SJCRH30 (cell line): Measurements from ENCODE around the gene EIF2S1. TPM values are rescaled to one million over a fixed set of nuclear protein-coding genes. Genes with fewer than 3 reads are reported as not detected.
"Not testable (repeated sequence)": the region's sequence is repeated elsewhere in the genome, so short reads cannot be mapped to it uniquely, and the experiment has no call there.

Source experiments
- DNase-seq, 2 experiments: peaks; one replicate each; pipeline ENCODE4 v3.0.0-alpha.2; 2015 to 2020
- H3K27ac ChIP-seq: fragments of 250-450 bp; sonication (Bioruptor Pico); 2 replicates; pipeline ENCODE4 v1.5.1; 2020; ENCODE audit warnings: mild to moderate bottlenecking, moderate library complexity
- H3K27me3 ChIP-seq: fragments of 250-450 bp; sonication (Bioruptor Pico); 2 replicates; pipeline ENCODE4 v1.5.1; 2020; ENCODE audit warnings: mild to moderate bottlenecking, moderate library complexity
- H3K36me3 ChIP-seq: fragments of 250-450 bp; sonication (Bioruptor Pico); 2 replicates; pipeline ENCODE4 v1.5.1; 2020; ENCODE audit warnings: mild to moderate bottlenecking, moderate library complexity
- H3K4me1 ChIP-seq: fragments of 250-450 bp; sonication (Bioruptor Pico); 2 replicates; pipeline ENCODE4 v1.5.1; 2020; ENCODE audit warnings: mild to moderate bottlenecking, moderate library complexity
- H3K4me3 ChIP-seq: fragments of 250-450 bp; sonication (Bioruptor Pico); 2 replicates; pipeline ENCODE4 v1.5.1; 2020; ENCODE audit warnings: mild to moderate bottlenecking, moderate library complexity
- H3K9me3 ChIP-seq: fragments of 250-450 bp; sonication (Bioruptor Pico); replicated peaks from 2 replicates; pipeline ENCODE4 v1.5.1; 2020; ENCODE audit warnings: mild to moderate bottlenecking, moderate library complexity
- total RNA-seq: library from RNA; depleted of rRNA; stranded (reverse); fragments of >200 nt; shearing (Covaris generic); gene quantifications from 2 replicates; pipeline ENCODE4 v1.2.3, GENCODE V29; 2014

Gene EIF2S1
- total RNA-seq, 1 experiment from 2014 or later = 236 TPM

- H3K9me3 ChIP-seq = no peaks in the 10 kb centered on the region
- H3K27ac ChIP-seq = no peak overlapping the region
- no peaks in the 10 kb centered on the region for H3K27me3 ChIP-seq
- DNase-seq = no peak
- no peaks in the 10 kb centered on the region; the same call in 1 of the 2 replicates for H3K4me1 ChIP-seq
- H3K36me3 ChIP-seq = peaks cover 5% of the 10 kb centered on the region
- H3K4me3 ChIP-seq = no peak overlapping the region
These were observed 31.1 kb downstream of the EIF2S1 start for GRCh38 chr14:67391268-67391667.

- Histone ChIP-seq H3K36me3 (no peaks in the 10 kb centered on the region), H3K27me3 (no peaks in the 10 kb centered on the region), H3K27ac (no peak overlapping the region), H3K4me3 (no peak overlapping the region), H3K9me3 (no peaks in the 10 kb centered on the region), H3K4me1 (peaks cover 3% of the 10 kb centered on the region; the same call in 1 of the 2 replicates)
- DNase-seq = no peak
These were observed 32.0 kb downstream of the EIF2S1 start for GRCh38 chr14:67392123-67392522.

- H3K27me3 ChIP-seq = no peaks in the 10 kb centered on the region
- H3K4me1 ChIP-seq = peaks cover 3% of the 10 kb centered on the region; the same call in 1 of the 2 replicates
- no peak overlapping the region for H3K27ac ChIP-seq
- DNase-seq = no peak
- no peak overlapping the region for H3K4me3 ChIP-seq
- H3K36me3 ChIP-seq = no peaks in the 10 kb centered on the region
- H3K9me3 ChIP-seq = no peaks in the 10 kb centered on the region
These were observed 32.7 kb downstream of the EIF2S1 start for GRCh38 chr14:67392800-67393199.

- DNase-seq = no peak
- Histone ChIP-seq H3K9me3 (no peaks in the 10 kb centered on the region), H3K4me1 (peaks cover 3% of the 10 kb centered on the region; the same call in 1 of the 2 replicates), H3K27ac (no peak overlapping the region), H3K27me3 (no peaks in the 10 kb centered on the region), H3K36me3 (no peaks in the 10 kb centered on the region), H3K4me3 (no peak overlapping the region)
These were observed 33.6 kb downstream of the EIF2S1 start for GRCh38 chr14:67393689-67394088.

GRCh38 chr14:67395086-67395875, 35.2 kb downstream of the EIF2S1 start:
- Histone ChIP-seq H3K36me3 (no peaks in the 10 kb centered on the region), H3K4me3 (no peak overlapping the region), H3K27ac (no peak overlapping the region), H3K4me1 (peaks cover 3% of the 10 kb centered on the region; the same call in 1 of the 2 replicates), H3K27me3 (no peaks in the 10 kb centered on the region), H3K9me3 (no peaks in the 10 kb centered on the region)
- DNase-seq = peak; percentile 24 to 35

GRCh38 chr14:67395876-67396189, 35.7 kb downstream of the EIF2S1 start:
- Histone ChIP-seq H3K27ac (no peak overlapping the region), H3K36me3 (no peaks in the 10 kb centered on the region), H3K9me3 (no peaks in the 10 kb centered on the region), H3K4me1 (peaks cover 3% of the 10 kb centered on the region; the same call in 1 of the 2 replicates), H3K4me3 (no peak overlapping the region), H3K27me3 (no peaks in the 10 kb centered on the region)
- DNase-seq = no peak

GRCh38 chr14:67396381-67396970, 36.3 kb downstream of the EIF2S1 start:
- peaks cover 3% of the 10 kb centered on the region; the same call in 1 of the 2 replicates for H3K4me1 ChIP-seq
- H3K4me3 ChIP-seq = no peak overlapping the region
- DNase-seq = no peak
- H3K27ac ChIP-seq = no peak overlapping the region
- H3K9me3 ChIP-seq = no peaks in the 10 kb centered on the region
- no peaks in the 10 kb centered on the region for H3K36me3 ChIP-seq
- H3K27me3 ChIP-seq = no peaks in the 10 kb centered on the region

GRCh38 chr14:67397536-67397935, 37.4 kb downstream of the EIF2S1 start:
- Histone ChIP-seq H3K36me3 (no peaks in the 10 kb centered on the region), H3K9me3 (no peaks in the 10 kb centered on the region), H3K4me1 (peaks cover 3% of the 10 kb centered on the region; the same call in 1 of the 2 replicates), H3K27me3 (no peaks in the 10 kb centered on the region), H3K4me3 (no peak overlapping the region), H3K27ac (no peak overlapping the region)
- DNase-seq = no peak

GRCh38 chr14:67400434-67400833, 40.3 kb downstream of the EIF2S1 start:
- DNase-seq = no peak
- Histone ChIP-seq H3K4me1 (peaks cover 3% of the 10 kb centered on the region; the same call in 1 of the 2 replicates), H3K9me3 (no peaks in the 10 kb centered on the region), H3K4me3 (no peak overlapping the region), H3K36me3 (no peaks in the 10 kb centered on the region), H3K27me3 (no peaks in the 10 kb centered on the region), H3K27ac (no peak overlapping the region)

- Histone ChIP-seq H3K4me3 (no peak overlapping the region), H3K36me3 (no peaks in the 10 kb centered on the region), H3K4me1 (no peaks in the 10 kb centered on the region), H3K9me3 (no peaks in the 10 kb centered on the region), H3K27me3 (no peaks in the 10 kb centered on the region), H3K27ac (no peak overlapping the region)
- DNase-seq = no peak
These were observed 45.6 kb downstream of the EIF2S1 start for GRCh38 chr14:67405771-67406170.

GRCh38 chr14:67408122-67408801, 48.1 kb downstream of the EIF2S1 start:
- H3K4me3 ChIP-seq, H3K9me3 ChIP-seq, H3K27ac ChIP-seq: not testable (repeated sequence)

GRCh38 chr14:67409461-67409860, 49.3 kb downstream of the EIF2S1 start:
- Histone ChIP-seq H3K9me3 (no peaks in the 10 kb centered on the region), H3K36me3 (no peaks in the 10 kb centered on the region), H3K4me1 (peaks cover 4% of the 10 kb centered on the region; the same call in 1 of the 2 replicates), H3K4me3 (no peak overlapping the region), H3K27ac (no peak overlapping the region), H3K27me3 (no peaks in the 10 kb centered on the region)
- DNase-seq = no peak

More at GRCh38 chr14:67408122-67408801, 48.1 kb downstream of the EIF2S1 start:
- not testable (repeated sequence) for H3K4me1 ChIP-seq, H3K27me3 ChIP-seq, DNase-seq, H3K36me3 ChIP-seq

GRCh38 chr14:67410313-67410712, 50.2 kb downstream of the EIF2S1 start:
- Histone ChIP-seq H3K27ac (no peak overlapping the region), H3K9me3 (no peaks in the 10 kb centered on the region), H3K4me3 (no peak overlapping the region), H3K36me3 (no peaks in the 10 kb centered on the region), H3K4me1 (peaks cover 4% of the 10 kb centered on the region; the same call in 1 of the 2 replicates), H3K27me3 (no peaks in the 10 kb centered on the region)
- DNase-seq = no peak

GRCh38 chr14:67411370-67411769, 51.2 kb downstream of the EIF2S1 start:
- Histone ChIP-seq H3K9me3 (no peaks in the 10 kb centered on the region), H3K27ac (no peak overlapping the region), H3K27me3 (no peaks in the 10 kb centered on the region), H3K36me3 (no peaks in the 10 kb centered on the region), H3K4me3 (no peak overlapping the region), H3K4me1 (peaks cover 4% of the 10 kb centered on the region; the same call in 1 of the 2 replicates)
- no peak for DNase-seq

- Histone ChIP-seq H3K4me1 (peaks cover 4% of the 10 kb centered on the region; the same call in 1 of the 2 replicates), H3K9me3 (no peaks in the 10 kb centered on the region), H3K4me3 (no peak within 1 kb of the TSS), H3K27ac (no peak within 1 kb of the TSS), H3K36me3 (no peaks in the 10 kb centered on the region), H3K27me3 (no peaks in the 10 kb centered on the region)
- DNase-seq = no peak
These were observed 51.8 kb downstream of the EIF2S1 start, which contains the start of gene PLEK2 for GRCh38 chr14:67411820-67412421. PLEK2 (minus strand) TSS chr14:67412165; CDS start chr14:67412059, 106 bp downstream.
